A549 (cell line): ENCODE measurements around the gene ALG2. TPM values are rescaled to one million over a fixed set of nuclear protein-coding genes. Genes with fewer than 3 reads are reported as not detected.

Experiments used
- ATAC-seq, 2 experiments: fragments of 200-7000 bp in 1 of 2; fragments of >200 bp in 1 of 2; cut with Nextera tagmentation in 1 of 2; cut with Tn5 transposase in 1 of 2; 3 replicates each; pipeline versions ENCODE4 v1.8.0 to v1.9.1; 2018 to 2020; ENCODE audit warnings: mild to moderate bottlenecking in 1 of 2, moderate library complexity in 1 of 2
- CTCF ChIA-PET: fragments of 300-600 bp; sonication (Branson Sonifier 250); formaldehyde crosslinking; extraction: SDS; loops from one replicate; lab custom pipeline; 2021; ENCODE audit warnings: antibody characterized with exemption, inconsistent platforms; lab: Yijun Ruan, JAX
- POLR2A ChIA-PET: fragments of 350-600 bp; formaldehyde crosslinking; extraction: SDS; loops from one replicate; lab custom pipeline; 2021; ENCODE audit warnings: antibody characterized with exemption, inconsistent platforms; lab: Yijun Ruan, JAX
- DNase-seq, 2 experiments: peaks; one replicate each; pipeline versions ENCODE4 v3.0.0 to v3.0.0-alpha.2; 2011 to 2016; ENCODE audit warnings: low read depth in 1 of 2, low spot score in 1 of 2
- FAIRE-seq: peaks from 2 replicates; lab custom pipeline; 2011; peaks lifted over from hg19 to GRCh38; lab: Jason Lieb, UNC
- H3K27ac ChIP-seq, 2 experiments: fragments of >200 bp; sonication (Bioruptor Twin); formaldehyde crosslinking; 3 replicates each; pipeline ENCODE4 v1.5.1; 2016 to 2017
- H3K4me1 ChIP-seq: fragments of >200 bp; sonication (Bioruptor Twin); formaldehyde crosslinking; 3 replicates; pipeline ENCODE4 v1.6.1; 2016
- H3K4me2 ChIP-seq: fragments of >200 bp; sonication (Bioruptor Twin); formaldehyde crosslinking; 3 replicates; pipeline ENCODE4 v1.6.1; 2016
- H3K4me3 ChIP-seq: fragments of >200 bp; sonication (Bioruptor Twin); formaldehyde crosslinking; 3 replicates; pipeline ENCODE4 v1.5.1; 2016
- H3K9me3 ChIP-seq: fragments of >200 bp; sonication (Bioruptor Twin); formaldehyde crosslinking; 3 replicates; pipeline ENCODE4 v1.6.1; 2016
- BHLHE40 ChIP-seq: IDR thresholded peaks from 2 replicates; pipeline ENCODE4 v1.6.1; 2012; ENCODE audit warnings: low read depth, low read length, inconsistent platforms
- CBX8 ChIP-seq: fragments of 200-600 bp; sonication (generic); IDR thresholded peaks from 2 replicates; pipeline ENCODE4 v1.6.1; 2016
- CHD4 ChIP-seq: fragments of 200-600 bp; sonication (generic); IDR thresholded peaks from 2 replicates; pipeline ENCODE4 v1.6.1; 2016; ENCODE audit warnings: antibody characterized with exemption, mild to moderate bottlenecking, borderline replicate concordance
- E2F6 ChIP-seq: IDR thresholded peaks from 2 replicates; pipeline ENCODE4 v1.6.1; 2012; ENCODE audit warnings: low read depth, borderline replicate concordance
- FOSL2 ChIP-seq, 2 experiments: fragments of 450-650 bp in 1 of 2; fragments of >200 bp in 1 of 2; sonication (Bioruptor Twin) in 1 of 2; formaldehyde crosslinking; IDR thresholded peaks; 2 replicates each; pipeline versions ENCODE4 v1.5.0 to v1.6.1; 2016 to 2020; ENCODE audit warnings: mild to moderate bottlenecking in 1 of 2, moderate library complexity in 1 of 2
- HES2 ChIP-seq: fragments of >200 bp; sonication (Bioruptor Twin); formaldehyde crosslinking; IDR thresholded peaks from 2 replicates; pipeline ENCODE4 v1.6.1; 2016
- JUNB ChIP-seq: fragments of >200 bp; sonication (Bioruptor Twin); formaldehyde crosslinking; IDR thresholded peaks from 2 replicates; pipeline ENCODE4 v1.6.1; 2016
- KDM5A ChIP-seq: fragments of 200-600 bp; sonication (generic); IDR thresholded peaks from 2 replicates; pipeline ENCODE4 v1.6.1; 2016; ENCODE audit warnings: antibody characterized with exemption, mild to moderate bottlenecking
- MAFK ChIP-seq: fragments of 450-650 bp; IDR thresholded peaks from 2 replicates; pipeline ENCODE4 v1.6.1; 2014; ENCODE audit not compliant: partially characterized antibody
- MYC ChIP-seq: IDR thresholded peaks from 2 replicates; pipeline ENCODE4 v1.6.1; 2012; ENCODE audit warnings: mild to moderate bottlenecking, inconsistent platforms, low read length, improper control_type of control experiment, borderline replicate concordance
- NFE2L2 ChIP-seq: fragments of 150-350 bp; conservative IDR thresholded peaks from 2 replicates; pipeline ENCODE4 v1.6.1; 2014; ENCODE audit warnings: low read length
- NPAS2 ChIP-seq: fragments of 250-450 bp; sonication (Bioruptor Pico); IDR thresholded peaks from 2 replicates; pipeline ENCODE4 v1.8.0; 2022; ENCODE audit warnings: mild to moderate bottlenecking, moderate library complexity, borderline replicate concordance
- PHF8 ChIP-seq: fragments of 200-600 bp; sonication (generic); IDR thresholded peaks from 2 replicates; pipeline ENCODE4 v1.6.1; 2016; ENCODE audit warnings: low read depth, mild to moderate bottlenecking, antibody characterized with exemption, moderate library complexity, borderline replicate concordance
- POLR2A ChIP-seq: IDR thresholded peaks from 2 replicates; pipeline ENCODE4 v1.6.1; 2012; ENCODE audit warnings: mild to moderate bottlenecking, low read length
- REST ChIP-seq: fragments of 200-600 bp; sonication (generic); IDR thresholded peaks from 2 replicates; pipeline ENCODE4 v1.6.1; 2016; ENCODE audit warnings: antibody characterized with exemption, mild to moderate bottlenecking, moderate library complexity
- TP53 ChIP-seq: fragments of 250-450 bp; sonication (Bioruptor Pico); IDR thresholded peaks from 2 replicates; pipeline ENCODE4 v1.5.0; 2021; ENCODE audit warnings: mild to moderate bottlenecking, moderate library complexity
- ZFP36 ChIP-seq: fragments of 450-650 bp; IDR thresholded peaks from 2 replicates; pipeline ENCODE4 v1.6.1; 2014; ENCODE audit warnings: borderline replicate concordance; ENCODE audit not compliant: partially characterized antibody
- ZNF302 ChIP-seq: fragments of 250-450 bp; sonication (Bioruptor Pico); IDR thresholded peaks from 2 replicates; pipeline ENCODE4 v1.9.0; 2021; ENCODE audit warnings: inconsistent platforms, mild to moderate bottlenecking, moderate library complexity
- WGBS: methylation state at CpG from one replicate; pipeline ENCODE4 v1.1.6; 2017; ENCODE audit errors: missing lambda C conversion rate; 5-methylcytosine and 5-hydroxymethylcytosine counted together
- polyA plus RNA-seq, 4 experiments: library from polyadenylated mRNA; depleted of rRNA in 3 of 4; stranded (reverse); fragments of >200 nt; fragmentation: RNase III in 1 of 4; extraction: RNeasy Plus Mini Kit Qiagen cat#74134 plus additional on column Dnase treatment in 1 of 4; gene quantifications; 2 replicates in 3 of 4; 3 replicates in 1 of 4; pipeline ENCODE4 v1.2.3, GENCODE V29; 2011 to 2017
- TF ChIP-seq, protein P1 (sequence below): IDR thresholded peaks from 2 replicates; pipeline ENCODE4 v1.6.1; 2012
- TF ChIP-seq, protein P2 (sequence below): fragments of >200 bp; sonication (Bioruptor Twin); formaldehyde crosslinking; IDR thresholded peaks from 3 replicates; pipeline ENCODE4 v1.5.1; 2016
- TF ChIP-seq, protein P3 (sequence below): fragments of >200 bp; sonication (Bioruptor Twin); formaldehyde crosslinking; IDR thresholded peaks from 3 replicates; pipeline ENCODE4 v1.6.1; 2016

ALG2 gene
- polyA plus RNA-seq, 2 of the 4 experiments (the other 2 are of a cell fraction), result 26.6 to 76.3 TPM

DNA sequence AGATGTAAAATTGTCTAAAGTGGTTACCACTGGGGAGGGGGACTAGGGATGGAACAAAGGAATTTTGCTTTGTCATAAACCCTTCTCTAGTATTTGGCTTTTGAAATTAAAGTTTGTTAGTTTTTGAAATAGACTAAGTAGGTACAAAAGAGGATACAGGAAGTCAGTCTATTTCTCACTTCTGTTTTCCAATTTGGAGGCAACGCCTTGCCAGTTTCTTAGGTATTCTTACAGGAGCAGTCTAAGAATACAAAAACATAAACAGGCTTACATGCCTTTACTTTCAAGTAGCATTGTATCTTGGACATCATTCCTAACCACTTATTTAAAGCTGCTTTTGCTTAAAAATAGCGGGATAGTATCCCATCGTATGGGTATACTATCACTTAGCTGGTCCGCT lies 34.4 kb downstream of the ALG2 start (continued):
- TF ChIP-seq NPAS2, result no peak
- no peak for TF ChIP-seq HES2
- no peak for TF ChIP-seq POLR2A
- TF ChIP-seq FOSL2 (IDR thresholded peaks at IDR 0.05), result no peak
- TF ChIP-seq FOSL2 (CRISPR knock-in tag; IDR thresholded peaks at IDR 0.05), result no peak
- no peak for TF ChIP-seq PHF8
- TF ChIP-seq MYC, result no peak
- no peak for TF ChIP-seq E2F6

GRCh38 chr9:99185934-99186333 lies 35.8 kb downstream of the ALG2 start:
- FAIRE-seq (no peak), ATAC-seq (no peak), DNase-seq (no peak)
- CTCF ChIA-PET, result interaction anchor here (0.6 to 5.7 kb wide), 10 partner anchors 11 to 1416 kb away, joined by 3 to 66 read pairs (median 14); no protein-coding TSS in a partner anchor
- Histone ChIP-seq H3K9me3 (no peaks in the 10 kb centered on the region), H3K4me2 (no peak overlapping the region), H3K4me1 (no peaks in the 10 kb centered on the region), H3K27ac (no peak overlapping the region), H3K4me3 (no peak overlapping the region)
- no peak for TF ChIP-seq CBX8
- POLR2A ChIA-PET, result no interaction called here
- 78% methylated on average over 5 of the region's 5 CpGs for WGBS

DNA sequence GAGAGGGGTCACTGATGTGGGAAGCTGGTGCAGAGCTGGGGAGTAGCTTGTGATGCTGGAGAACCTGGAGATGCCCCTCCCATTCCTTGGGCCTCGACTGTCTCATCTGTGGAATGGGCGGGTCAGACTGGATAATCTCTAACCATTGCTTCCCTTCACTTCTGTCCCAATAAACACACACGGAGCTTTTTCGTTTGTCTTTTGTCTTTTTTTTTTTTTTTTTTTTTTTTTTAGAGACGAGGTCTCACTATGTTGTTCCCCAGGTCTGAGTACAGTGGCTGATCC lies 36.5 kb downstream of the ALG2 start:
- ChIA-PET CTCF (interaction anchor here (0.5 to 5.7 kb wide), 55 partner anchors 12 to 1416 kb away, joined by 3 to 66 read pairs (median 4); no protein-coding TSS in a partner anchor), POLR2A (interaction anchor here (1.3 kb wide), 1 partner anchor 36 kb away, joined by 6 read pairs; the partner anchor contains the start of genes ALG2 and SEC61B)
- WGBS, result 53% methylated on average over 5 of the region's 5 CpGs
- H3K4me3 ChIP-seq, result no peak overlapping the region
- H3K9me3 ChIP-seq, result no peaks in the 10 kb centered on the region
- peak overlapping the region; percentile 77 for H3K4me2 ChIP-seq
- no peak for FAIRE-seq
- no peak overlapping the region for H3K27ac ChIP-seq
- no peaks in the 10 kb centered on the region for H3K4me1 ChIP-seq
- ATAC-seq, result no peak
- DNase-seq, result no peak
- TF ChIP-seq PHF8 (no peak), MAFK (no peak), ZNF302 (no peak), BHLHE40 (no peak), REST (no peak), ZFP36 (no peak), JUNB (no peak), TP53 (CRISPR knock-in tag) (no peak), CHD4 (no peak), KDM5A (no peak), E2F6 (no peak), NFE2L2 (no peak)
- TF ChIP-seq, protein P1, sequence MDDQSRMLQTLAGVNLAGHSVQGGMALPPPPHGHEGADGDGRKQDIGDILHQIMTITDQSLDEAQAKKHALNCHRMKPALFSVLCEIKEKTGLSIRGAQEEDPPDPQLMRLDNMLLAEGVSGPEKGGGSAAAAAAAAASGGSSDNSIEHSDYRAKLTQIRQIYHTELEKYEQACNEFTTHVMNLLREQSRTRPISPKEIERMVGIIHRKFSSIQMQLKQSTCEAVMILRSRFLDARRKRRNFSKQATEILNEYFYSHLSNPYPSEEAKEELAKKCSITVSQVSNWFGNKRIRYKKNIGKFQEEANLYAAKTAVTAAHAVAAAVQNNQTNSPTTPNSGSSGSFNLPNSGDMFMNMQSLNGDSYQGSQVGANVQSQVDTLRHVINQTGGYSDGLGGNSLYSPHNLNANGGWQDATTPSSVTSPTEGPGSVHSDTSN, result no peak
- TF ChIP-seq, protein P2, sequence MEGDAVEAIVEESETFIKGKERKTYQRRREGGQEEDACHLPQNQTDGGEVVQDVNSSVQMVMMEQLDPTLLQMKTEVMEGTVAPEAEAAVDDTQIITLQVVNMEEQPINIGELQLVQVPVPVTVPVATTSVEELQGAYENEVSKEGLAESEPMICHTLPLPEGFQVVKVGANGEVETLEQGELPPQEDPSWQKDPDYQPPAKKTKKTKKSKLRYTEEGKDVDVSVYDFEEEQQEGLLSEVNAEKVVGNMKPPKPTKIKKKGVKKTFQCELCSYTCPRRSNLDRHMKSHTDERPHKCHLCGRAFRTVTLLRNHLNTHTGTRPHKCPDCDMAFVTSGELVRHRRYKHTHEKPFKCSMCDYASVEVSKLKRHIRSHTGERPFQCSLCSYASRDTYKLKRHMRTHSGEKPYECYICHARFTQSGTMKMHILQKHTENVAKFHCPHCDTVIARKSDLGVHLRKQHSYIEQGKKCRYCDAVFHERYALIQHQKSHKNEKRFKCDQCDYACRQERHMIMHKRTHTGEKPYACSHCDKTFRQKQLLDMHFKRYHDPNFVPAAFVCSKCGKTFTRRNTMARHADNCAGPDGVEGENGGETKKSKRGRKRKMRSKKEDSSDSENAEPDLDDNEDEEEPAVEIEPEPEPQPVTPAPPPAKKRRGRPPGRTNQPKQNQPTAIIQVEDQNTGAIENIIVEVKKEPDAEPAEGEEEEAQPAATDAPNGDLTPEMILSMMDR, result no peak
- TF ChIP-seq, protein P3, sequence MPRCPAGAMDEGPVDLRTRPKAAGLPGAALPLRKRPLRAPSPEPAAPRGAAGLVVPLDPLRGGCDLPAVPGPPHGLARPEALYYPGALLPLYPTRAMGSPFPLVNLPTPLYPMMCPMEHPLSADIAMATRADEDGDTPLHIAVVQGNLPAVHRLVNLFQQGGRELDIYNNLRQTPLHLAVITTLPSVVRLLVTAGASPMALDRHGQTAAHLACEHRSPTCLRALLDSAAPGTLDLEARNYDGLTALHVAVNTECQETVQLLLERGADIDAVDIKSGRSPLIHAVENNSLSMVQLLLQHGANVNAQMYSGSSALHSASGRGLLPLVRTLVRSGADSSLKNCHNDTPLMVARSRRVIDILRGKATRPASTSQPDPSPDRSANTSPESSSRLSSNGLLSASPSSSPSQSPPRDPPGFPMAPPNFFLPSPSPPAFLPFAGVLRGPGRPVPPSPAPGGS, result no peak
